ENCODE results near the gene PACS1. TPM values are rescaled to one million over a fixed set of nuclear protein-coding genes. Genes with fewer than 3 reads are reported as not detected.

The PACS1 gene
- total and polyA plus RNA-seq, 2 donors (not counting 1 experiment from before 2014, with no cell fraction given), result 131 to 303 TPM

DNA sequence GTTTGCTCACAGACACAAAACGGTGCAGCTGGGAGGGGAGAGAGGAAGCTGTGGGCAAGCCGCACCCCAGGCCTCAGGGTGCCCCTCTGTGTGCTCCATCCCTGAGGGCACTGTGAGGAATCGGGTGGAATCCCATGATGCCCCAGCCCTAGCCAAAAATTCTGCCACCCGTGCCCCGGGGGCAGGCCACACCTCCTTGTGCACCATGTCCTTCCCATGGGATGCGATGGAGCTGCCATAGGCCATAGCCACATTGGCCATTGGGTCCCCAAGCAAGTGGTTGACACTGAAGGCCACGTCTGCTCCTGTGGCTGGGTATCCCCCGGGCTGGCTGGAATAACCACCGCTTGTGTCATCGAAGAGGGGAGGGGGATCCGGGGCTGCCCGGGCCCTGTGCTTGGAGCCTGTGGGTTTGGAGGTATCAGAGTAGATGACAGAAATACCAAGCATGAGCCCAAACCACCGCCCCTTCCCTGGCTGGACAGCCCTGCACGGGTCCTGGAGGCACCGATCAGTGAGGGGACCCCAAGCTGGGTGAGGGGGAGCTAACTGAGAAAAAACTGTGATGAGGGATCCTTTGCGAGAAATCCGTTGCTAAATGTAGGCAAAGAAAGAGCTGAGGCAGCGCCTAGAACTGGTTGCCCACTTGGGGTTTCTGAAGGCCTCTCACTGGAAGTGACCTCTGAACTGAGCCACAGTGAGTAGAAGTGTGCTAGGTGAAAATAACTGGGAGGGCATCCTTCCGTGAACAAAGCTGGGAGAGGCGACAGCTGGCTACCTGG lies 218.0 kb downstream of the PACS1 start:
- H3K4me1 ChIP-seq (ENCODE audit: control insufficient read depth in 2 of 2, insufficient read depth in 2 of 2, low read length in 2 of 2), result peaks cover 35 to 45% of the 10 kb centered on the region in 2 donors
- H3K9ac ChIP-seq (ENCODE audit: low read length), result peak overlapping the region; percentile 95
- TF ChIP-seq, protein P1, sequence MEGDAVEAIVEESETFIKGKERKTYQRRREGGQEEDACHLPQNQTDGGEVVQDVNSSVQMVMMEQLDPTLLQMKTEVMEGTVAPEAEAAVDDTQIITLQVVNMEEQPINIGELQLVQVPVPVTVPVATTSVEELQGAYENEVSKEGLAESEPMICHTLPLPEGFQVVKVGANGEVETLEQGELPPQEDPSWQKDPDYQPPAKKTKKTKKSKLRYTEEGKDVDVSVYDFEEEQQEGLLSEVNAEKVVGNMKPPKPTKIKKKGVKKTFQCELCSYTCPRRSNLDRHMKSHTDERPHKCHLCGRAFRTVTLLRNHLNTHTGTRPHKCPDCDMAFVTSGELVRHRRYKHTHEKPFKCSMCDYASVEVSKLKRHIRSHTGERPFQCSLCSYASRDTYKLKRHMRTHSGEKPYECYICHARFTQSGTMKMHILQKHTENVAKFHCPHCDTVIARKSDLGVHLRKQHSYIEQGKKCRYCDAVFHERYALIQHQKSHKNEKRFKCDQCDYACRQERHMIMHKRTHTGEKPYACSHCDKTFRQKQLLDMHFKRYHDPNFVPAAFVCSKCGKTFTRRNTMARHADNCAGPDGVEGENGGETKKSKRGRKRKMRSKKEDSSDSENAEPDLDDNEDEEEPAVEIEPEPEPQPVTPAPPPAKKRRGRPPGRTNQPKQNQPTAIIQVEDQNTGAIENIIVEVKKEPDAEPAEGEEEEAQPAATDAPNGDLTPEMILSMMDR (IDR thresholded peaks at IDR 0.05), result no peak
- no peak for TF ChIP-seq EZH2 (IDR thresholded peaks at IDR 0.05; ENCODE audit: borderline replicate concordance, insufficient read depth, low read depth, low read length, poor library complexity, severe bottlenecking)
- intact Hi-C loops (cut with micrococcal nuclease), result loop anchor here (5.0 kb wide), 1 partner anchor 84 kb away; the partner anchor contains the start of gene SLC29A2
- Mint-ChIP-seq H3K27ac (peak overlapping the region; percentile 77), H3K4me3 (peak overlapping the region; percentile 95), H3K27me3 (peaks cover 6% of the 10 kb centered on the region), H3K9me3 (ENCODE audit: insufficient read depth) (no peaks in the 10 kb centered on the region), H3K4me1 (peaks cover 40% of the 10 kb centered on the region)
- DNase-seq (no peak), ATAC-seq (ENCODE audit: low read depth) (no peak)
- 52% methylated on average over 20 of the region's 20 CpGs for WGBS (ENCODE audit: insufficient coverage)
- H3K4me2 ChIP-seq (replicated peaks; ENCODE audit: low read depth, low read length, poor library complexity, severe bottlenecking), result peak overlapping the region; percentile 94
- peaks cover 26% of the 10 kb centered on the region for H4K20me1 ChIP-seq (ENCODE audit: control insufficient read depth, insufficient read depth, low read length, poor library complexity, severe bottlenecking)
- peak overlapping the region; percentile 65 to 88 for H3K27ac ChIP-seq (ENCODE audit: low read length in 2 of 2)
- CTCF ChIA-PET, result interaction anchor here (0.6 to 2.3 kb wide), 9 partner anchors 17 to 168 kb away, joined by 3 to 13 read pairs (median 4); partner anchors contain the start of gene RAB1B
- POLR2A ChIA-PET, result interaction anchor here (0.6 to 1.8 kb wide), 3 partner anchors 20 to 1175 kb away, joined by 5 to 13 read pairs (median 7); partner anchors contain the start of gene RAB1B
- H3K79me2 ChIP-seq (ENCODE audit: control insufficient read depth, insufficient read depth, low read length), result peaks cover 35% of the 10 kb centered on the region
- peak overlapping the region; percentile 81 for H2AFZ ChIP-seq (ENCODE audit: insufficient read depth, low read depth, low read length, poor library complexity, severe bottlenecking)
- peaks cover 0 to 13% of the 10 kb centered on the region in 2 experiments for H3K36me3 ChIP-seq (replicated peaks in 1 of 2; ENCODE audit: control extremely low read depth in 1 of 2, control insufficient read depth in 1 of 2, extremely low read depth in 1 of 2, insufficient read depth in 2 of 2, low read length in 1 of 2)
- peak overlapping the region; percentile 53 to 92 (median 77) for H3K4me3 ChIP-seq (ENCODE audit: control extremely low read depth in 1 of 5, extremely low read depth in 1 of 5, insufficient read depth in 1 of 5, low read depth in 2 of 5, low read length in 4 of 5)
- peaks cover 0 to 4% (median 0%) of the 10 kb centered on the region in 3 donors for H3K9me3 ChIP-seq (ENCODE audit: control extremely low read depth in 1 of 3, control insufficient read depth in 2 of 3, insufficient read depth in 1 of 3, low read length in 2 of 3)
- peaks cover 2 to 25% (median 13%) of the 10 kb centered on the region in 4 experiments for H3K27me3 ChIP-seq (replicated peaks in 1 of 4; ENCODE audit: control extremely low read depth in 1 of 4, control insufficient read depth in 3 of 4, insufficient read depth in 4 of 4, low read length in 3 of 4)
